Hypothalamus (tissue), 51 donors: ENCODE results near the gene AP2A2.
A peak's percentile ranks its signal among the peaks of the same experiment; 100 is the strongest.
"Not testable (repeated sequence)": the region's sequence is repeated elsewhere in the genome, so short reads cannot be mapped to it uniquely, and the experiment has no call there.

Source experiments
- DNase-seq, 51 donors: peaks; one replicate each; lab custom pipeline; 2025; lab: John Stamatoyannopoulos, UW

AP2A2 gene

DNA sequence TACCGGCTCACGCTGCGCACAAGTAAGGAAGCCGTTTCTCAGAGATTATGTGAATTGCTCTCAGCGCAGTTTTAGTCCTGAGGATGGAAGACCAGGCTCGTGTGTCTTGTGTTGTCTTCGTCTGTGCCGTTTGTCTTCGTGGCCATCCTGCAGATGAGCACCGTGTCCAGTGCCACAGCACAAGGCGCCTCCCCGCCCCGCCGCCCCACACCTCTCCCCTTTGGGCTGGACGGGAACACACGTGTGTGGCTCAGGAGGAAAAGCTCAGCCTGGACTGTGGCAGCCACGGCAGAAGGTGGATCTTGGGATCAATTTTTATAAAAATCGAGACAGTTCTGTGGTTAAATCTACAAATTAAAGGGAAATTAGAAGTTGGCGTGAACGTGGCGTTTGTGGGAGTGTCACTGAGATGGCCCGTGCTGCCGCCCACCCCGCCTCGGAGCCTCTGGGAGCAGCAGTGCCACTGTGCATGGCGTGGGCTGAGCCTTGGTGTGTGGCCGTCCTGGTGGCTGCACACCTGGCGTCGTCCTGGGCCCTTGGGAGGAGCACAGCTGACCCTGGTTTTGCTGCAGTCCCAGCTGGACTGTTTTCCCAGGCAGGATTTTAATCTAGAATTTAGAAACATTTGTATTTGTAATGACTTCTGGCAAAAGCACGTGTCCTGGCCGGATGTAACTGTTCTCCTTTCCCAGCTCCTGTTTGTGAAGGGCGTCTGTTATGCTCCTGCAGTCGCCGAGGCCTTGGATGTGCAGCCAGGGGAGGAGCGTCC is 85.1 kb downstream of the AP2A2 start:
- DNase-seq = no peak

DNA sequence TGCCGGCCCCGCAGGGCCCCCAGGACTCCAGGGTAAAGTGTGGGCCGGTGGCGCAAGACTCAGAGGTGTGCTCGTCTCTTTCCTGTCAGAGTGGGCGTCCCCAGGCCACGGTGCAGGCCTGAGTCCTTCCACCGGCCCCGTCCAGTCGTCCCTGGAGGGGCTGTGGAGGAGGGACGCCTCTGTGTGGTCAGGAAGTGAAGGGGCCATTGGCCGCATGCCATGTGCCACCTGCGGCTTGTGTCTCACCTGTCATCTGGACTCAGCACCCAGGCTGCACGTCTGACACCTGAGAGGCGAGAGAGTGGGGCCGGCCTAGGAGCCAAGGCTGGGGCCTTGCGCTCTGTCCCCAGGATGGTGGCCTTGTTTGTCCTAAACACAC is 85.6 kb downstream of the AP2A2 start:
- no peak for DNase-seq

GRCh38 chr11:1012291-1012690 is 86.6 kb downstream of the AP2A2 start:
- no peak for DNase-seq

GRCh38 chr11:1012740-1013630 is 87.3 kb downstream of the AP2A2 start:
- no peak for DNase-seq

DNA sequence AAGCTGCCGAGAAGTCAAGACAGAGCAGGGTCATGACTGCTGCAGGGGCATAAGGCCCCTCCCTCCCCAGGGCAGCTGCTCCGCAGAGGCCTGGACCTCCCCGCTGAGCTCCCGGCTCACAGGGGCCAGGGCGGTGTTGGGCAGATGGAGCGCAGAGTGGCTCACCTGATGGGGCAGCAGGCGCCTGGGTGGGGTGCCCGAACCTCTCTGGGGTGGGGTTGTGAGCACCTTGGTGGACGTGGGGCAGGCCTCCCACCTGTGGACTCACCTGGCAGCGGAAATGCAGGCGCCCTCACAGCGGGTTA is 87.9 kb downstream of the AP2A2 start:
- DNase-seq = no peak

- no peak for DNase-seq
Observed at GRCh38 chr11:1014276-1014675, 88.6 kb downstream of the AP2A2 start.

DNA sequence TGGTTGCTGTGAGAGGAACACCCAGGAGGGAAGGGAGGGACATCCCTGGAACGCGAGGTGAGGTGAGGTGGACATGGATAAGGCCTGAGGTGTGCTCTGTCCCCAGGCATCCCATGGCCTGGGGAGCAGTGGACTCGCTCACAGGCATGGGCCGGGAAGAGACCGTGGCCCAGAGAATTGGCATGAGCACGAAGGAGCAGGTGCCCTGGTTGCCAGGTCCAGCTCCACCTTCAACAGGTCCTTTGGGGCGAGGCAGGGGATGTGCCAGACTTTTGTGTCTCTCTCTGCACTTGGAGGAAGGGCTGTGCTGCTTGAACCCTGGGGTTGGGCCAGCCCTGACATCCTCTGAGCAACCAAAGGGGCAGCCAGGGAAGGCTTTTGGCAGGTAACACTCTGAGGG is 89.4 kb downstream of the AP2A2 start:
- DNase-seq = no peak

GRCh38 chr11:1015826-1016545 is 90.3 kb downstream of the AP2A2 start:
- no peak for DNase-seq

- not testable (repeated sequence) for DNase-seq
Observed at GRCh38 chr11:1016610-1017126, 91.0 kb downstream of the AP2A2 start.

DNA sequence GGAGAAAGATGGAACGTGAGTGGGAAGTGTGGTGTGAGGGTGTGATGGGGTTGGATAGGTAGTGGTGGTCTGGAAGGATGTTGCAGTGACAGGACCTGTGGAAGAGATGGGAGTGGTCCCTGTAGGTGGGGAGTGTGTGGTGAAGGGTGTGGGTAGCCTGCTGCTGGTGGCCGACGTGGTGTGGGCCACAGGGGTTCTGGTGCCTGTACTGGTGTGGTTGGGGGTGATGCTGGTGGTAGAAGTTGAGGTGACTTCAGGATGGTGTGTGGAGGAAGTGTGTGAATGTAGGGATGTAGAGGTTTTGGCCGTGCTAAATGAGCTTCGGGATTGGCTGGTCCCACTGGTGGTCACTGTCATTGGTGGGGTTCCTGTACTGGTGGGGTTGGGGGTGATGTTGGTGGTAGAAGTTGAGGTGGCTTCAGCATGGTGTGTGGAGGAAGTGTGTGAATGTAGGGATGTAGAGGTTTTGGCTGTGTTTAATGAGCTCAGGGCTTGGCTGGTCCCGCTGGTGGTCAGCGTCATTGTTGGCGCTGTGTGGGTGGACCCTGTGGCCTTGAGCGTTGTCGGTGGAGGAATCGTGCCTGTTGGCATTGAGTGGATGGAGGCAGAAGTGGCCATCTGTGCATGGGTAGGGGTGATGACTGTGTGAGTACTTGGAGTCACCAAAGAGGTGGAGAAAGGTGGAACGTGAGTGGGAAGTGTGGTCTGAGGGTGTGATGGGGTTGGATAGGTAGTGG is 91.8 kb downstream of the AP2A2 start:
- no peak for DNase-seq

GRCh38 chr11:1018091-1018490 is 92.4 kb downstream of the AP2A2 start:
- DNase-seq = no peak

GRCh38 chr11:1019321-1019910 is 93.7 kb downstream of the AP2A2 start:
- DNase-seq = no peak

GRCh38 chr11:1020211-1020905 is 94.7 kb downstream of the AP2A2 start:
- DNase-seq = no peak

- DNase-seq = no peak
Observed at GRCh38 chr11:1022411-1022810, 96.7 kb downstream of the AP2A2 start.

- no peak for DNase-seq
Observed at GRCh38 chr11:1022908-1023810, 97.5 kb downstream of the AP2A2 start.

GRCh38 chr11:1023811-1024596 is 98.3 kb downstream of the AP2A2 start:
- DNase-seq = no peak

GRCh38 chr11:1024597-1025409 is 99.1 kb downstream of the AP2A2 start:
- peak in 1 of 51 donors; percentile 7 for DNase-seq
